Activated CD4-positive, alpha-beta T cell treated with anti-CD3 and anti-CD28 coated beads, Interleukin-2, Interleukin-6, amounts not matched to agents 100 ng/mL and 50 ng/mL, durations not matched to agents 16 hours and 8 hours (primary cell): Measurements from ENCODE around the gene ZNF723.
"Not testable (repeated sequence)": the region's sequence is repeated elsewhere in the genome, so short reads cannot be mapped to it uniquely, and the experiment has no call there.

Source experiments
- DNase-seq: peaks from one replicate; pipeline ENCODE4 v3.0.0-alpha.2; 2020

Gene ZNF723

GRCh38 chr19:22832031-22832762 lies at the start of gene ZNF723:
TSS of gene ZNF723 (plus strand) at chr19:22832291. CDS start at chr19:22832380, 89 bp downstream.
- no peak for DNase-seq

GRCh38 chr19:22783651-22784410 lies 48.3 kb upstream of the ZNF723 start, which contains the start of gene ZNF99:
TSS of gene ZNF99 (minus strand) at chr19:22784151. CDS start at chr19:22784016, 135 bp downstream.
- no peak for DNase-seq

- not testable (repeated sequence) for DNase-seq
These were observed 39.2 kb upstream of the ZNF723 start for GRCh38 chr19:22792863-22793262.

DNA sequence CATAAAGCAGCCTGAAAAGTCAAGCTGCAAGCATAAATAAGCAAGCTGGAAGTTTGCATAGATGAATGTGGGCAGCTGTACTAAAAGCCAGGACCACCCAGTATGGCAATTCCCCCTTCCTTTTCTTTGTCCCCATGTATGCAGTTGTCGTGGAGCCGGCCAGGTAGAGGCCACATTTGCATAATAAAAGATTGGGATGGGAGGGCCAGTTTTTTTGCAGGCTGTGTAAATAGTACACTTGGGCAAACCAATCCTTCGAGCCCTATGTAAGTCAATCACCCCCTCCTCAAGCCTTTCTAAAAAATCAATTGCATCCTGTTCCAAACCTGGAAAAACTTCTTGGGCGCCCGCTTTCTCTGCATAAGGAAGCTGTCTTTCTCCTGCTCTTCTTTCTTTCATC lies 35.1 kb upstream of the ZNF723 start:
- DNase-seq = no peak

DNA sequence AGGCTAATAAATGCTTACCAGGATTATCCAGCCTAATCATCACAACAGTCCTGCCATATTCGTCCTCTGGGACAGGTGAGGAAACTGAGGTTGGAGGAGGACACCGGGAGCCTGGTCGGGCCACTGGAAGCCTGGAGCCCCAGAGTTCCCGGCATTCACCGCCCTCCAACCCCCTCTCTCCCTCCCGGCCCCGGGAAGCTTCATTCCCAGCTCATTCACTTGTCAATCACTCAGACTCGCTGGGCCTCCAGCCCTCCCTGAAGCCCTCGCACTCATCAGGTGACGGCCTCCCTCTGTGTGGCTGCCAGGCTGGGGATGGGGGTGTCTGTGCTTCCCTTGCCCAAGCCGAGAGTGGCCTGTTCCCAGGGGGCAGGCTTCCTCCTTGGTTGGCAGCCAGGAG lies 25.7 kb upstream of the ZNF723 start:
- no peak for DNase-seq

DNA sequence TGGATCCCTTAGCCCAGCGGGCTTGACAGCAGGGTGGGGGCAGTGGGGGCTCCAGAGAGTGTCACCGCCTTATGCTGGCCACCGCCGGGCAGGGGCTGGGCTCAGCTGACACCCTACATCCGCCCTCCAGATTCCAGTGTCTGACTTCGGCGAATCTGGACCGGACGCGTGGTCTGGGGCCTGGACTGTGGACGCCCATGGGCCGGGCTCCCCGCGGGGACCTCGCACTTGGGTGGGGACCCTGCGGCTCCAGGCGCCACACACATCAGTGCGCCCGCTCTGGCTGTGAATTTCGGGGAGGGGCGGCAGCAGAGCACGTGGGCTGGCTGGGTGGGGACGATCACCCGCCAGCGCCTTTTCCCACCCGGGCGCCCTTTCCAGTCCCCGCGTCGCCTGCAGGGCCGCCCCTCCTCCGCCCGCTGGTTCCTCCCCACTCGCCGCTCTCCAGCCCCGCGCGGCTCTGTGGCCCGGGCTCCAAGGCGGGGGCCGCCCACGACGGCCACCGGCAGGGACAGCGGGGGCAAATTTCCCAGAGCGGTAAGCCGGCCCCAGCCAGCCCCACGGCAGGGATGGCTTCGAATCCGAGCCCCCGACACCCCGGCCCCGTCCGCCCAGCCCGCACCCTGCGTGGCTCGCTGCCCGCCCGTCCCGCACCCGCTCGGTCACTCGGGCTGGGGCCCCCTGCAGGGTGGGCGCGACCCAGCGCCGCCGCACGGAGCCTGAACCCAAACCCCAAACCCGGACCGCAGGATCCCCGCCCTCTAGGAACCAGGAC lies 24.8 kb upstream of the ZNF723 start:
- no peak for DNase-seq

DNA sequence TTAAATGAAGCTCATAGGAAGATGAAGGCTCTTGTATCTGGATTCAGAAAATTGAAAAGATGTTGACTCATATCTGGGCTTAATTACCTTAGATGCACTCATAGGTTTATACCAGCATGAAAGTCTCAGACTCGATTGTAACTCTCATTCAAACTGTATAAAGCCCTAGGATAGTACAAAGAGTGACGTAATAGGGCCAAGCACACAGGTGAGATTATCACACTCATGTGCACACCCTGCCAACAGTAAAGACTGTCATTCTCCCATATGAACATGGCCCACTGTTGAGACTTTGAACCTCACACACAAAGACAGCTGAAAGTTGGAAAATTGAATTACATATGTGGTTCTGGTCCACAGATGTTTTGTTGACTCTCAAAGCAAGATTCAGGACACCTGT lies 18.0 kb upstream of the ZNF723 start:
- no peak for DNase-seq

DNA sequence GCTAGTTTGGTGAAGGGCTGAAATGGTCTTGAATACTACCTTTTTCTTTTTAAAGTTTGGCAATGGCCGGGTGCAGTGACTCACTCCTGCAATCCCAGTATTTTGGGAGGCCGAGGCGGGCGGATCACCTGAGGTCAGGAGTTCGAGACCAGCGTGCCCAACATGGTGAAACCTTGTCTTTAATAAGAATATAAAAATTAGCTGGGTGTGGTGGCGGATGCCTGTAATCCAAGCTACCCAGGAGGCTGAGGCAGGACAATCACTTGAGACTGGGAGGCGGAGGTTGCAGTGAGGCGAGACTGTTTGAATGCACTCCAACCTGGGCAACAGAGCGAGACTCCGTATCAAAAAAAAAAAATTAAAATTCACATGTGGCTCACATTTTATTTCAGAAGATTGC lies 880 bp upstream of the ZNF723 start:
- no peak for DNase-seq

GRCh38 chr19:22857713-22858320 lies 25.7 kb downstream of the ZNF723 start:
- DNase-seq = not testable (repeated sequence)

DNA sequence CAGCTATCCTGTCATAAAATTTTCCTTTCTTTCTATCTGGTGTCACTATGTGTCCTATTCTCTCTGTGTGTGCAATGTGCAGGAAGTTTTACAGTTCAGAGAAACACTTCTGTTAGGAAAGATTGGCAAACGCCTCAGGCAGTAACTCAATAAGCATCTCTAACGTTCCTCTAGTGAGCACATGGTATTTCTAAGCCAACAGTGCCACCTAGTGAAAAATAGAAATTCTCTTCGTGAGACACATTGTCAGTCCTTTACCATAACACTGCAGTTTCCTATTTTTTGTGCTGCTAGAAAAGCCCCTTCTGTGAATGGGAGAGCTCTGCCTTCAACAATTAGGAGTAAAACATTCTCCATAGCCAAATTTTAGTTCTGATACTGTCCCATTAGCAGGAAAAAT lies 50.7 kb downstream of the ZNF723 start:
- peak; percentile 22 for DNase-seq

- no peak for DNase-seq
These were observed 61.8 kb downstream of the ZNF723 start for GRCh38 chr19:22893855-22894270.

GRCh38 chr19:22901431-22902130 lies 69.5 kb downstream of the ZNF723 start:
- no peak for DNase-seq
